ENCODE data around the gene GRIN3B. TPM values are rescaled to one million over a fixed set of nuclear protein-coding genes. Genes with fewer than 3 reads are reported as not detected.

GRIN3B gene
- total RNA-seq, 1 donor from 2014 or later, result 0.95 TPM

- TF ChIP-seq CTCF (IDR thresholded peaks at IDR 0.05; ENCODE audit: unreplicated experiment), result no peak
- no peaks in the 10 kb centered on the region for H3K9me3 Mint-ChIP-seq (ENCODE audit: unreplicated experiment)
- no peak overlapping the region for H3K27ac Mint-ChIP-seq (ENCODE audit: unreplicated experiment)
- H3K36me3 Mint-ChIP-seq (ENCODE audit: low read depth, unreplicated experiment), result no peaks in the 10 kb centered on the region
- peaks cover 12% of the 10 kb centered on the region for H3K4me1 Mint-ChIP-seq (ENCODE audit: unreplicated experiment)
- no peak overlapping the region for H3K4me3 Mint-ChIP-seq (ENCODE audit: unreplicated experiment)
- no peak for DNase-seq (ENCODE audit: low spot score)
- peaks cover 4% of the 10 kb centered on the region for H3K27me3 Mint-ChIP-seq (ENCODE audit: unreplicated experiment)
Measured at GRCh38 chr19:1015061-1015781, 15.0 kb downstream of the GRIN3B start.

GRCh38 chr19:1015782-1016646 is 15.8 kb downstream of the GRIN3B start:
- Mint-ChIP-seq H3K4me1 (ENCODE audit: unreplicated experiment) (peaks cover 12% of the 10 kb centered on the region), H3K4me3 (ENCODE audit: unreplicated experiment) (no peak overlapping the region), H3K27ac (ENCODE audit: unreplicated experiment) (no peak overlapping the region), H3K9me3 (ENCODE audit: unreplicated experiment) (no peaks in the 10 kb centered on the region), H3K36me3 (ENCODE audit: low read depth, unreplicated experiment) (no peaks in the 10 kb centered on the region), H3K27me3 (ENCODE audit: unreplicated experiment) (peaks cover 4% of the 10 kb centered on the region)
- TF ChIP-seq CTCF (IDR thresholded peaks at IDR 0.05; ENCODE audit: unreplicated experiment), result no peak
- DNase-seq (ENCODE audit: low spot score), result no peak

- no peak for DNase-seq (ENCODE audit: low spot score)
- Mint-ChIP-seq H3K27ac (ENCODE audit: unreplicated experiment) (peak overlapping the region; percentile 57), H3K36me3 (ENCODE audit: low read depth, unreplicated experiment) (peaks cover 2% of the 10 kb centered on the region), H3K27me3 (ENCODE audit: unreplicated experiment) (peaks cover 6% of the 10 kb centered on the region), H3K4me3 (ENCODE audit: unreplicated experiment) (no peak overlapping the region), H3K4me1 (ENCODE audit: unreplicated experiment) (peaks cover 19% of the 10 kb centered on the region), H3K9me3 (ENCODE audit: unreplicated experiment) (no peaks in the 10 kb centered on the region)
- TF ChIP-seq CTCF (IDR thresholded peaks at IDR 0.05; ENCODE audit: unreplicated experiment), result no peak
Measured at GRCh38 chr19:1016647-1017114, 16.5 kb downstream of the GRIN3B start.

- no peak overlapping the region for H3K4me3 Mint-ChIP-seq (ENCODE audit: unreplicated experiment)
- H3K9me3 Mint-ChIP-seq (ENCODE audit: unreplicated experiment), result no peaks in the 10 kb centered on the region
- peaks cover 3% of the 10 kb centered on the region for H3K36me3 Mint-ChIP-seq (ENCODE audit: low read depth, unreplicated experiment)
- peaks cover 6% of the 10 kb centered on the region for H3K27me3 Mint-ChIP-seq (ENCODE audit: unreplicated experiment)
- H3K27ac Mint-ChIP-seq (ENCODE audit: unreplicated experiment), result peak overlapping the region; percentile 57
- no peak for DNase-seq (ENCODE audit: low spot score)
- peaks cover 20% of the 10 kb centered on the region for H3K4me1 Mint-ChIP-seq (ENCODE audit: unreplicated experiment)
- no peak for TF ChIP-seq CTCF (IDR thresholded peaks at IDR 0.05; ENCODE audit: unreplicated experiment)
Measured at GRCh38 chr19:1017115-1017905, 17.1 kb downstream of the GRIN3B start.

Data from endothelial cell (in vitro differentiated cells).